Kidney capillary endothelial cell (primary cell): Measurements from ENCODE around the gene SCN2A.
A peak's percentile ranks its signal among the peaks of the same experiment; 100 is the strongest.
"Not testable (repeated sequence)": the region's sequence is repeated elsewhere in the genome, so short reads cannot be mapped to it uniquely, and the experiment has no call there.

Source experiments
- DNase-seq: peaks from one replicate; pipeline ENCODE4 v3.0.0-alpha.2; 2018; ENCODE audit warnings: low spot score

SCN2A gene

GRCh38 chr2:165253178-165253577 is 14.0 kb downstream of the SCN2A start:
- no peak for DNase-seq

DNA sequence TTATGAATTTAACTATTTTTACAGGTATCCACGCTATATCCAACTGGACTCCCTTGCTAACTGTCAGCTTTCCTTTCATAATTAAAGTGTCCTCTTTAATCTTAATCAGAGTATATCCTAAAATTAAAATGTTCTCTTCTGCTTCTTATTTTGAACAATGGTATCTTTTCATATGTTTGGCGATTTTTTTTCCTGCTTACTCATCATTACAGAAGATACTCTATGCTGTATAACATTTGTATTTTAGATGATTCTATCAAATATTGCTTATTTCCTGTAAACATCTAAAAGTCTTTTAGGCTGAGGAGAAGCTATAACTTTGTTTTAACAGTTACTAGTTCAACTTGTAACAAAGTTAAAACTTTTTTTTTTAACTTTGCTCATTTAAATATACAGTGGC is 17.4 kb downstream of the SCN2A start:
- DNase-seq: no peak

DNA sequence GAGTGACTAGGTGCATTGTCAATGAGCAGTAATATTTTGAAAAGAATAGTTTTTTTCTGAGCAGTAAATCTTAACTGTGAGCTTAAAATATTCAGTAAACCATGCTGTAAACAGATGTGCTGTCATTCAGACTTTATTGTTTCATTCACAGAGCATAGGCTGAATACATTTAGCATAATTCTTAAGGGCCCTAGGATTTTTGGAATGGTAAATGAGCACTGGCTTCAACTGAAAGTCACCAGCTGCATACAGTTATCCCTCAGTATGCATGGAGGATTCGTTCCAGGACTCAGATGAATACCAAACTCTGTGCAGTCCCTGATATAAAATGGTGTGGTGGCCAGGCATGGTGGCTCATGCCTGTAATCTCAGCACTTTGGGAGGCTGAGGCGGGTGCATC is 21.1 kb downstream of the SCN2A start:
- not testable (repeated sequence) for DNase-seq

- no peak for DNase-seq
Measured at GRCh38 chr2:165268754-165269153, 29.5 kb downstream of the SCN2A start.

DNA sequence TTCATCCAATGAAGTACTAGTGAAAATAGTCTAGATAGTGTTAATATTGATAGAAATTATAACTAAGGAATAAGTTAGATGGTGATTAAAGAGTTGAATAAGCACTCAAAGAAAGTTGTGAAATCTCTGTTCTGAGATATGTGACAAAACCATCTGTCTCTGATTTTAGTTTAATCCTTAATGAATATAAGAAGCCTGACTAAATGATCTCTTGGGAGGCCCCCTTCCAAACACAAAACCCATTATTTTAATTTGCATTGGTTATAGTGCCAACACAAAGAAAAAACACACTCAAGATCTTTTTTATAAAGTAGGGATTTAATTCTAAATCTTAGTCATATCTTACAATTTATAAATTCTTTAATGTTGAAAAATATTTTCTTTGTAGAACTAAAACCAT is 34.0 kb downstream of the SCN2A start:
- no peak for DNase-seq

GRCh38 chr2:165274698-165275097 is 35.5 kb downstream of the SCN2A start:
- DNase-seq: no peak

- DNase-seq: no peak
Measured at GRCh38 chr2:165275932-165276331, 36.7 kb downstream of the SCN2A start.

GRCh38 chr2:165277295-165277694 is 38.1 kb downstream of the SCN2A start:
- DNase-seq: no peak

GRCh38 chr2:165277860-165278656 is 38.8 kb downstream of the SCN2A start:
- no peak for DNase-seq

DNA sequence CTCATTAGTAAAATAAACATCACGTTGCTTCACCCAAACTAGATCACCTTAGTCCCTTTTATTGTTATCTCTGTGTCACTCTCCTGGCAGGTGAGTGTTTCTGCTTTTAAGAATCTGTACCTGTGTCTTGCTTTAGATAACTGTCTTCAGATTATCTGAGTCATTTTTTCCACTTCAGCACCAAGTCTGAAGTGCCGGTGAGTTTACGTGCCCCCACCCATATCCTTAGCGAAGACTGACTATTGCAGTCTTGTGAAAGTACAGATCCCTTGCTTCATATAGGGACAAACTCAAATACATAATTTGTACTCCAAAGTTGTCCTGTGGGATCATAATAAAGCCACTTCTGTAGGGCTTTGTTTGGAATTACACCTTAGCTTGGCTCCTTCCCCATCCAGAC is 41.1 kb downstream of the SCN2A start:
- DNase-seq: no peak

- peak; percentile 26 for DNase-seq
Measured at GRCh38 chr2:165281387-165281786, 42.2 kb downstream of the SCN2A start.

DNA sequence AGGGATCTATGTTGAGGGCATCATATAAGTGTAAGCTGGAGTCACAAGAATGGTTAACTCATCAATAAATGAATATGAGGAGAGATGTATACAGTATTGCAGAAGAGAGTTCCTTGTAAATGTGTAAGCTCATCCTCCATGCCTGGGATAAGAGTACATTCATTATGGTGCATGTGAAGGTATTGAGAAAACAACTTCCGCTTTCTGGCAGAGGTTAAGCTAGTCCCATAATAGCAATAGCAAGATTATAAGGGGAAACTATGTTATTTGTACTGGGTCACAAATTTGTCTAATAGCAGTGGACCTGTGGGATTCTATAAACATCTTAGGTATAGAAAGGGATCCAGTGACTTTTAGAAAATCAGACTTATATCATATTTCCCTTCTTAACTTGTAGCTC is 44.1 kb downstream of the SCN2A start:
- DNase-seq: no peak

DNA sequence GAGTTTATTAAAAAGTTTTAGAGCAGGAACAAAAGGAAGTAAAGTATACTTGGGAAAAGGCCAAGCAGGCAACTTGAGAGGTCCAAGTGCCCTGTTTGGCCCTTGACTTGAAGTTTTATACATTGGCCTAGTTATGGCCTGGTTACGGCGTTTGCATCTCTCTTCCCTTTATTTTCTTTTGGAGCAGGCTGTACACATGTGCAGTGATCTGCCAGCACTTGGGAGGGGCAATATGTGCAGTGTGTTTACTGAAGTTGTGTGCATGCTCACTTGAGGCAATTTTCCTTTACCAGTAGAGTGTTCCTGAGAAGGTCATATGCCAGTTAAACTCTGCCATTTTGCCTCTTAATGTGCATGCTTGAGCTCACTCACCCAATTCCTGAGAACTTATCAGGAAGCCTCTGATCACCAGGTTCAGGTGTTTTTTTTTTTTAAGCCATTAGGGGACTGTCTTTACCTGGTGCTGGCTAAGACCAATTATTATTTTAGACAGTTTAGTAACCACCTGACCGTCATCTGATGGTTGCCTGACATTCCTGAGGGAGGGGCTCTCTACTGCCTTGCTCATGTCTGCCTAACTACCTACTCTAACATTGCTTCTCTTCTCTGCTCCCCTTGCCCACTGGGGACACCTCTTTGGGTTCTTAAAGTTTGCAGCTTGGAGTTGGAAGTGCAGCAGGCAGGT is 48.0 kb downstream of the SCN2A start:
- DNase-seq: no peak

DNA sequence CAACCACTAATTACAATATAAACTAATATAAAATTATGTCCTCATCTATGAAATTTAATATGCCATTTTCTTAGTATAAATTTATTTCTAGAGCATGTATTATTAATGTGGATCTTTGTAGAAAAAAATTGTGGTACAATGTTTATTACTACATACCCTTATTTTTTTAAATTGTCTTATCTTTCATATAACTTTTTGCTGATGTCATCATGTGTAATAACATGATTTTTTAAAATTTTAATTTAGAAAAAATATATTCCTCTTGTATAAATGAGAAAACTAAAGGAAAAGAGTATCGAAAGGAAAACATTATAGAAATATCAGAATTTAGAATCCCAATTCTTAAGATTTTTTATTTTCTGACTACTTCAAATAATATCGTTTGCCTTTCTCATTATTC is 49.9 kb downstream of the SCN2A start:
- DNase-seq: no peak

DNA sequence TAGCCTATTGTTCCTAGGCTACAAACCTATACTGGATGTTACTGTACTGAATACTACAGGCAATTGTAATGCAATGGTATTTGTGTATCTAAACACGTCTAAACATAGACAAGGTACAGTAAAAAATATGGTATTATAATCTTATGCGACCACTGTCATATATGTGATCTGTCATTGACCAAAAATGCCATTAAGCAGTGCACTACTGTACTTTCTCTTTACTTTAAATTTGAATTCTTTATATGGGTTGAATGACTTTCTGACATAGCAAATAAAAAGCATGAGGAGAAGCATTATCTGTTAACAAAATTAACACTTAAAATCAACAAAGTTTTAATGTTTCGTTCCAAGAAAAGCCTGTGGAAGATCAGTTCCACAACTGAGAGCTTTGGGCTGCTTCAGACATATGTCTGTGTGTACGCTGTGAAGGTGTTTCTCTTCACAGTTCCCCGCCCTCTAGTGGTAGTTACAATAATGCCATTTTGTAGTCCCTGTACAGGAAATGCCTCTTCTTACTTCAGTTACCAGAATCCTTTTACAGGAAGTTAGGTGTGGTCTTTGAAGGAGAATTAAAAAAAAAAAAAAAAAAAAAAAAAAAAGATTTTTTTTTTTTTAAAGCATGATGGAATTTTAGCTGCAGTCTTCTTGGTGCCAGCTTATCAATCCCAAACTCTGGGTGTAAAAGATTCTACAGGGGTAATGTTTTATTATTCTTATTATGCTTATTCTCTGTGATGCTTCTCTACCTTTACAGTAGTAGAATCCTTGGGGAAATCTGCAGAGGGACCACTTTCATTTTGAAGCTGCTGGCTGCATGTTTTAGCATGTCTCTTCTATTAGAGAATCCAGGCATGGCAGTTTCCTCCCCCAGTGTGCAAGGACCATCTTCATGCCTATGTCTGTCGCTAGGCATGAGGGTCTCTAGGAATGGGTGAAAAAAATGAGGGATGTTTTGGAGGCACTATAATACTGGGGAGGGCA is 54.5 kb downstream of the SCN2A start:
- peak; percentile 85 for DNase-seq

DNA sequence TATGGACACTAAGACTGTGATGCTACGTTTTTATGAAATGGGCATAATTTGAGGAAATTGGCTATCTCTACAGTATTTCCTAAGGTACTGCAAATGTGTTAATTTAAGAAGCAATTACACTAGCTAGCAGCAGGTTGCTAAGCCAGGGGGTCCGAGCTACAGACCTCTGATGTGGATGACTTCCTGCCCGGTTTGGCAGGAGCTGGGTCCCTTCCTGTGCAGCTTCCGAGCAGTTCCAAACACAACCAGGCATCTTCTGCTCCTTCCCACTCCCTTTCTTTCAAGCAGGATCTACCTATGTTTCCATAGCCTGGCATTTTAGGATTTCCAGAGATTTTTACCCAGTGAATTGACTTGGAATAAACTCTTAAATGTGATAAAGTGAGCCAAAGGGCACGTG is 55.7 kb downstream of the SCN2A start:
- DNase-seq: no peak

- DNase-seq: no peak
Measured at GRCh38 chr2:165295643-165296042, 56.4 kb downstream of the SCN2A start.

DNA sequence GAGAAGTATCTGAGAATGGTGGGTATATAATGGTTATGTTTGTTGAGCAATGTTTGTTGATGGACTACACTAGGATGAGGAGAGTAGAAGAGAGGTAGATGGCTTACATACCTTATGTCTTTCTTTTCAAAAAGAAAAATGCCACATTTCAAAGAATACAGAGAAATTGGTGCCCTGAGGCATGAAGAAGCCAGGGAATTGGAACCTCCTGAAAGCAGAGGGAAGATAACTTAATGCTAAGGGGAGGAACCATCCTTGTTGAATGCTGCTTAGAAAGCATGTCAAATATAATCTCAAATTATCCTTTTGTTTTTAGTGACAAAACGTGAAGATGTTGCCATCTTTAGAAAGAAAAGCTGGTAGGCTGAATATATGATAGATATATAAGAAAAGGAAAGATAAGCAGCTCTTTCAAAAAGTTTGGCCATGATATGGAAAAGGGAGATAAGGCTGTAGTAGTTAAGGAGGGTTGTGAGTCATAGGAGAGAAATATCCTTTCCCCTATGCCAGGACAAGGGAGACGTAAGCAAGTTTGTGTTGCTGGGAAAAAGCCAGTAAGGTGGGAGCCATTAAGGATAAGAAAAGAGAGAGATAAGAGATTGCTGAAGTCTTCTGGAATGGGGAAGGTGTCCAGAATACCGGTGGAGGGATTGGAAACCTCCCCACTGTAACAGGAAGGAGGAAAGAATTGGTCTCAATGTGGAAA is 66.3 kb downstream of the SCN2A start:
- no peak for DNase-seq

DNA sequence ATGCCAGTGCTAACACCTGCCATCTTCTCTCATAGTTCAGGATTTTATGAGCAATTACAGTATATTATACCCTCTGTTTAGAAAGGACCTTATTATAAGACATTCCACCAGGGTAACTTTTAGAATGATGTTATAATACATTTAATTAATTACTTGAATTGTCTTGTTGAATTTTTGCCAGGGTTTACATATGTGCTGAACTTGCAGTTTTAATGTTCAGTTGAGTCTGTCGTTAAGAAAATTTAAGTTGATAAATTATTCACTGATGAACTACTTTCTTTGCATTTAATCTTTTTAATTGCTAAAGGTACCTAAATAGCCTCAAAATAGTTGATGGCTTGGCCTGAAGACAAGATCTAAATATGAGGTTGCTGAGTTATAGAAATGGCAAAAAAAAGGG is 68.1 kb downstream of the SCN2A start:
- DNase-seq: no peak

GRCh38 chr2:165311949-165312348 is 72.7 kb downstream of the SCN2A start:
- DNase-seq: no peak

DNA sequence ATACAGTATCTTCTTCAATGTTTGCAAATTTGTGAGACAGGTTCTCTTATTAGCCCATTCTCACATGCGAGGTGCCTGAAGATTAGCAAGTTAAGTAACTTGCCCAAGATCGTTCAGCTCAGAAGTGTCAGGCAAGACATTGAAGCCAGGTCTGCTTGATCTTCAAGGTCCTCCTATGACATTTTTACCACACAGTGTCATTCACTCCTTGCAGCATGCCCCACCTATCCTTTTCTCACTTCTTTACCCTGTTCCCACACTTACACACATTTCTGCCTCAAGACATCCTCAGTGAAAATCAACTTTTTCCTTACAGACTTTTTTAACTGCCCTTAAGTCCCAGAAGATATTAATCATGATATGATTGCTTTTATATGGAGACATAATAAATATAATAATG is 73.8 kb downstream of the SCN2A start:
- no peak for DNase-seq

DNA sequence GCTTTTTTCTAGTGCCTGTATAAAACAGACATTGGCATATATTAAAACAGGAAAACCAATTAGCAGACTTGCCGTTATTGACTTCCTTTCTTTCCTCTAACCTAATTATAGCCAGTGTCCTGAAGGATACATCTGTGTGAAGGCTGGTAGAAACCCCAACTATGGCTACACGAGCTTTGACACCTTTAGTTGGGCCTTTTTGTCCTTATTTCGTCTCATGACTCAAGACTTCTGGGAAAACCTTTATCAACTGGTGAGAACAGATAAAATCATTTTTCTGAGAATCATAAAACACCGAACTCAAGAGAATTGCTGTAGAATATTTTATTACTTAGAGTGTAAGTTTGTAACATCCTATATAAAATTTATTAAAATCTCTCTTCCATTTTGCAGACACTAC is 74.3 kb downstream of the SCN2A start:
- no peak for DNase-seq
